Measurements from ENCODE around the gene HS6ST1.

The HS6ST1 gene

GRCh38 chr2:128302011-128302743, 16.5 kb downstream of the HS6ST1 start:
- Mint-ChIP-seq H3K36me3 (ENCODE audit: insufficient read depth) (peaks cover 4% of the 10 kb centered on the region), H3K27me3 (no peaks in the 10 kb centered on the region)

GRCh38 chr2:128301501-128301966, 17.1 kb downstream of the HS6ST1 start:
- Mint-ChIP-seq H3K27ac (ENCODE audit: low read depth) (no peak overlapping the region), H3K4me3 (no peak overlapping the region), H3K36me3 (ENCODE audit: insufficient read depth) (peaks cover 4% of the 10 kb centered on the region), H3K9me3 (peaks cover 5% of the 10 kb centered on the region), H3K4me1 (peaks cover 22% of the 10 kb centered on the region), H3K27me3 (no peaks in the 10 kb centered on the region)
- DNase-seq (ENCODE audit: low spot score in 2 of 2) (no peak), ATAC-seq (replicated peaks; ENCODE audit: extremely low read depth, poor library complexity, severe bottlenecking) (no peak)

More at GRCh38 chr2:128302011-128302743, 16.5 kb downstream of the HS6ST1 start:
- ATAC-seq (replicated peaks; ENCODE audit: extremely low read depth, poor library complexity, severe bottlenecking) = no peak
- Mint-ChIP-seq H3K9me3 (peaks cover 5% of the 10 kb centered on the region), H3K27ac (ENCODE audit: low read depth) (no peak overlapping the region), H3K4me3 (no peak overlapping the region), H3K4me1 (peaks cover 17% of the 10 kb centered on the region)
- DNase-seq (ENCODE audit: low spot score in 2 of 2) = no peak

- H3K27me3 Mint-ChIP-seq = no peaks in the 10 kb centered on the region
- H3K4me1 Mint-ChIP-seq = peaks cover 27% of the 10 kb centered on the region
- peaks cover 4% of the 10 kb centered on the region for H3K36me3 Mint-ChIP-seq (ENCODE audit: insufficient read depth)
- no peak overlapping the region for H3K27ac Mint-ChIP-seq (ENCODE audit: low read depth)
- H3K4me3 Mint-ChIP-seq = no peak overlapping the region
- ATAC-seq (replicated peaks; ENCODE audit: extremely low read depth, poor library complexity, severe bottlenecking) (no peak), DNase-seq (ENCODE audit: low spot score in 2 of 2) (no peak)
- H3K9me3 Mint-ChIP-seq = peaks cover 5% of the 10 kb centered on the region
Observed at GRCh38 chr2:128301021-128301420, 17.6 kb downstream of the HS6ST1 start.

- Mint-ChIP-seq H3K27me3 (no peaks in the 10 kb centered on the region), H3K9me3 (peaks cover 5% of the 10 kb centered on the region), H3K36me3 (ENCODE audit: insufficient read depth) (peaks cover 4% of the 10 kb centered on the region), H3K4me3 (no peak overlapping the region), H3K4me1 (peaks cover 33% of the 10 kb centered on the region), H3K27ac (ENCODE audit: low read depth) (no peak overlapping the region)
- ATAC-seq (replicated peaks; ENCODE audit: extremely low read depth, poor library complexity, severe bottlenecking) (no peak), DNase-seq (ENCODE audit: low spot score in 2 of 2) (no peak)
Observed at GRCh38 chr2:128300151-128301020, 18.3 kb downstream of the HS6ST1 start.

GRCh38 chr2:128299628-128300027, 19.0 kb downstream of the HS6ST1 start:
- Mint-ChIP-seq H3K36me3 (ENCODE audit: insufficient read depth) (peaks cover 4% of the 10 kb centered on the region), H3K9me3 (peaks cover 5% of the 10 kb centered on the region), H3K27me3 (no peaks in the 10 kb centered on the region), H3K27ac (ENCODE audit: low read depth) (no peak overlapping the region), H3K4me1 (peaks cover 38% of the 10 kb centered on the region), H3K4me3 (no peak overlapping the region)
- DNase-seq (ENCODE audit: low spot score in 2 of 2) (no peak), ATAC-seq (replicated peaks; ENCODE audit: extremely low read depth, poor library complexity, severe bottlenecking) (no peak)

GRCh38 chr2:128298846-128299507, 19.7 kb downstream of the HS6ST1 start:
- no peak overlapping the region for H3K27ac Mint-ChIP-seq (ENCODE audit: low read depth)
- peaks cover 5% of the 10 kb centered on the region for H3K9me3 Mint-ChIP-seq
- no peaks in the 10 kb centered on the region for H3K27me3 Mint-ChIP-seq
- H3K4me3 Mint-ChIP-seq = no peak overlapping the region
- H3K4me1 Mint-ChIP-seq = peaks cover 44% of the 10 kb centered on the region
- H3K36me3 Mint-ChIP-seq (ENCODE audit: insufficient read depth) = peaks cover 4% of the 10 kb centered on the region
- DNase-seq (ENCODE audit: low spot score in 2 of 2) (no peak), ATAC-seq (replicated peaks; ENCODE audit: extremely low read depth, poor library complexity, severe bottlenecking) (no peak)

GRCh38 chr2:128298286-128298685, 20.4 kb downstream of the HS6ST1 start:
- Mint-ChIP-seq H3K9me3 (peaks cover 5% of the 10 kb centered on the region), H3K4me1 (peaks cover 45% of the 10 kb centered on the region), H3K4me3 (no peak overlapping the region), H3K27ac (ENCODE audit: low read depth) (no peak overlapping the region), H3K36me3 (ENCODE audit: insufficient read depth) (peaks cover 4% of the 10 kb centered on the region), H3K27me3 (no peaks in the 10 kb centered on the region)
- no peak for ATAC-seq (replicated peaks; ENCODE audit: extremely low read depth, poor library complexity, severe bottlenecking)
- no peak for DNase-seq (ENCODE audit: low spot score in 2 of 2)

GRCh38 chr2:128293870-128294455, 24.7 kb downstream of the HS6ST1 start:
- no peak overlapping the region for H3K4me3 Mint-ChIP-seq
- no peaks in the 10 kb centered on the region for H3K27me3 Mint-ChIP-seq
- H3K27ac Mint-ChIP-seq (ENCODE audit: low read depth) = no peak overlapping the region
- DNase-seq (ENCODE audit: low spot score in 2 of 2) = no peak
- ATAC-seq (replicated peaks; ENCODE audit: extremely low read depth, poor library complexity, severe bottlenecking) = no peak
- peaks cover 2% of the 10 kb centered on the region for H3K36me3 Mint-ChIP-seq (ENCODE audit: insufficient read depth)
- H3K9me3 Mint-ChIP-seq = peaks cover 5% of the 10 kb centered on the region
- peaks cover 34% of the 10 kb centered on the region for H3K4me1 Mint-ChIP-seq

GRCh38 chr2:128293426-128293755, 25.3 kb downstream of the HS6ST1 start:
- H3K36me3 Mint-ChIP-seq (ENCODE audit: insufficient read depth) = peaks cover 3% of the 10 kb centered on the region
- ATAC-seq (replicated peaks; ENCODE audit: extremely low read depth, poor library complexity, severe bottlenecking) (no peak), DNase-seq (ENCODE audit: low spot score in 2 of 2) (no peak)
- H3K9me3 Mint-ChIP-seq = peaks cover 3% of the 10 kb centered on the region
- H3K27ac Mint-ChIP-seq (ENCODE audit: low read depth) = no peak overlapping the region
- H3K4me1 Mint-ChIP-seq = peaks cover 31% of the 10 kb centered on the region
- no peaks in the 10 kb centered on the region for H3K27me3 Mint-ChIP-seq
- H3K4me3 Mint-ChIP-seq = no peak overlapping the region

GRCh38 chr2:128292599-128293425, 25.9 kb downstream of the HS6ST1 start:
- Mint-ChIP-seq H3K9me3 (no peaks in the 10 kb centered on the region), H3K27ac (ENCODE audit: low read depth) (no peak overlapping the region), H3K4me1 (peaks cover 29% of the 10 kb centered on the region), H3K4me3 (no peak overlapping the region), H3K36me3 (ENCODE audit: insufficient read depth) (peaks cover 2% of the 10 kb centered on the region), H3K27me3 (no peaks in the 10 kb centered on the region)
- ATAC-seq (replicated peaks; ENCODE audit: extremely low read depth, poor library complexity, severe bottlenecking) (no peak), DNase-seq (ENCODE audit: low spot score in 2 of 2) (no peak)

- Mint-ChIP-seq H3K27ac (ENCODE audit: low read depth) (no peak overlapping the region), H3K36me3 (ENCODE audit: insufficient read depth) (peaks cover 1% of the 10 kb centered on the region), H3K27me3 (no peaks in the 10 kb centered on the region), H3K9me3 (no peaks in the 10 kb centered on the region), H3K4me1 (peaks cover 28% of the 10 kb centered on the region), H3K4me3 (no peak overlapping the region)
- ATAC-seq (replicated peaks; ENCODE audit: extremely low read depth, poor library complexity, severe bottlenecking) (no peak), DNase-seq (ENCODE audit: low spot score in 2 of 2) (no peak)
Observed at GRCh38 chr2:128291844-128292598, 26.6 kb downstream of the HS6ST1 start.

All from central memory CD8-positive, alpha-beta T cell (primary cell).